Measurements from ENCODE around the gene PI4KA. TPM values are rescaled to one million over a fixed set of nuclear protein-coding genes. Genes with fewer than 3 reads are reported as not detected.

PI4KA gene
- polyA plus RNA-seq, 3 donors from 2014 or later = 31.5 to 80.0 (median 33.7) TPM

Other genes starting within 250 kb of the PI4KA start
- gene SERPIND1, start 84.7 kb downstream of the PI4KA start, polyA plus RNA-seq = under 1 TPM in 1 of 3 donors, not detected in 2; 0.43 TPM
- gene SNAP29, start 196 bp upstream of the PI4KA start, polyA plus RNA-seq = 10 to 100 TPM; 25.3 to 35.8 (median 35.7) TPM
- gene CRKL, start 58.6 kb upstream of the PI4KA start, polyA plus RNA-seq = 10 to 100 TPM; 26.7 to 50.7 (median 43.1) TPM
- gene AIFM3, start 108.4 kb upstream of the PI4KA start, polyA plus RNA-seq = 1 to 10 TPM in 1 of 3 donors, under 1 TPM in 1, not detected in 1; 0.30 to 1.4 TPM
- 10 to 100 TPM in 2 of 3 donors, 1 to 10 TPM in 1; 8.1 to 18.4 (median 11.1) TPM for gene LZTR1, start 123.5 kb upstream of the PI4KA start, polyA plus RNA-seq
- gene THAP7, start 143.3 kb upstream of the PI4KA start, polyA plus RNA-seq = 10 to 100 TPM; 28.9 to 41.4 (median 32.9) TPM
- not detected for gene P2RX6, start 156.4 kb upstream of the PI4KA start, polyA plus RNA-seq
- not detected for gene SLC7A4, start 173.8 kb upstream of the PI4KA start, polyA plus RNA-seq
- gene LRRC74B, start 187.1 kb upstream of the PI4KA start, polyA plus RNA-seq = not detected

All from immature natural killer cell (primary cell).